ENCODE measurements around the gene TTYH1.

TTYH1 gene

DNA sequence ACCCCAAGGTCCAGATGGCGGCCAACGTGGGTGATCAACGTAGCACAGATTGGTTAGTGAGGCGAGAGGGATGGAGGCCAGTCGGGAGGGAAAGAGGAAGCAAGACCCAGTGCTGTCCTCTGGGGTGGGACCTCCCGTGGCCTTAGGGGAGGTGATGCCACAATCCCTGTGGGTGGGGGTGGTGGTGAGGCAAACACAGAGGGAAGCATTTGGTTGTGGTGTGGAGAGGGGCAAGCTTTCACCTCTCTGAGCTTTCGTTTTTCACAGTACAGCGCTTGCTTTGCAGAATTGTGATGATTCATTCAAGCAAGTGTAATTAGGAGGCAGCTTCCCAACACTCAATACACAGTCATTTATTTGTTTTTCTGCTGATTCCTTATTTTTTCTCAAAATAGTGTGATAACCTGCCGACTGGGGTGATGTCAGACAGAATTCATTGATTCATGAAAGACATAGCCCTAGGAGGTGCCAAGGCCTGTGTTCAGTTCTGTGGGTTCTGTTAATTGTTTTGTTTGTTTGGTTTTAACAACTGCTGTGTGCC is 36.1 kb downstream of the TTYH1 start:
- DNase-seq, result no peak
- TF ChIP-seq GATA1 (IDR thresholded peaks at IDR 0.05; ENCODE audit: low read depth, low read length) (no peak), POLR2A (IDR thresholded peaks at IDR 0.05; ENCODE audit: low read length) (no peak)

DNA sequence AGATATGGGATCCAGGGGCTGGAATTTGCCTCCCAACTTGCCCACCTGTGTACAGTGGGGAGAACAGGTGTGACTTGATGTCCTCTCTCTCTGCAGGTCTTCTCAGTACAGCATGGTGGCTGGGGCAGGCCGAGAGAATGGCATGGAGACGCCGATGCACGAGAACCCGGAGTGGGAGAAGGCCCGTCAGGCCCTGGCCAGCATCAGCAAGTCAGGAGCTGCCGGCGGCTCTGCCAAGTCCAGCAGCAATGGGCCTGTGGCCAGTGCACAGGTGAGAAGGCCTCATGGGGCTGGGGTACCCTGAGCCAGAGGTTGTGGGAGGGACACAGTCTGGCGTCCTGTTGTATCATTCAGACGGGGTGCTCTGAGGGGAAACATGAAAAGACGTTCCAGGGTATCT is 36.7 kb downstream of the TTYH1 start:
- no peak for DNase-seq
- TF ChIP-seq POLR2A (IDR thresholded peaks at IDR 0.05; ENCODE audit: low read length), result no peak
- TF ChIP-seq GATA1 (IDR thresholded peaks at IDR 0.05; ENCODE audit: low read depth, low read length), result no peak

DNA sequence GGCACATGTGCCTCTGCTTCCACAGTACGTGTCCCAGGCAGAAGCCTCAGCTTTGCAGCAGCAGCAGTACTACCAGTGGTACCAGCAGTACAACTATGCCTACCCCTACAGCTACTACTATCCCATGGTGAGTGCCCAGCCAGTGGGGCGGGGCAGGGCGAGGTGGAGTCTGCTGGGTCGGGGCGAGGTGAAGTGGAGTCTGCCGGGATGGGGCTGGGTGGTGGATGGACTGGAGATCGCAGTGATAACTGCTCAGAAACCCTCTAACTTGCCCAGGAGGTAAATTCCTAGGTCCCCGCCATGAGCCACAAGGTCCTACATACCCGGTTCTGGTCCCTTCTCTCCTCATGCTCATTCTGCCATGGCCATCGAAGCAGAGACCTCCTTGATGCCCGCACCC is 37.4 kb downstream of the TTYH1 start:
- TF ChIP-seq GATA1 (IDR thresholded peaks at IDR 0.05; ENCODE audit: low read depth, low read length), result no peak
- no peak for TF ChIP-seq POLR2A (IDR thresholded peaks at IDR 0.05; ENCODE audit: low read length)
- no peak for DNase-seq

DNA sequence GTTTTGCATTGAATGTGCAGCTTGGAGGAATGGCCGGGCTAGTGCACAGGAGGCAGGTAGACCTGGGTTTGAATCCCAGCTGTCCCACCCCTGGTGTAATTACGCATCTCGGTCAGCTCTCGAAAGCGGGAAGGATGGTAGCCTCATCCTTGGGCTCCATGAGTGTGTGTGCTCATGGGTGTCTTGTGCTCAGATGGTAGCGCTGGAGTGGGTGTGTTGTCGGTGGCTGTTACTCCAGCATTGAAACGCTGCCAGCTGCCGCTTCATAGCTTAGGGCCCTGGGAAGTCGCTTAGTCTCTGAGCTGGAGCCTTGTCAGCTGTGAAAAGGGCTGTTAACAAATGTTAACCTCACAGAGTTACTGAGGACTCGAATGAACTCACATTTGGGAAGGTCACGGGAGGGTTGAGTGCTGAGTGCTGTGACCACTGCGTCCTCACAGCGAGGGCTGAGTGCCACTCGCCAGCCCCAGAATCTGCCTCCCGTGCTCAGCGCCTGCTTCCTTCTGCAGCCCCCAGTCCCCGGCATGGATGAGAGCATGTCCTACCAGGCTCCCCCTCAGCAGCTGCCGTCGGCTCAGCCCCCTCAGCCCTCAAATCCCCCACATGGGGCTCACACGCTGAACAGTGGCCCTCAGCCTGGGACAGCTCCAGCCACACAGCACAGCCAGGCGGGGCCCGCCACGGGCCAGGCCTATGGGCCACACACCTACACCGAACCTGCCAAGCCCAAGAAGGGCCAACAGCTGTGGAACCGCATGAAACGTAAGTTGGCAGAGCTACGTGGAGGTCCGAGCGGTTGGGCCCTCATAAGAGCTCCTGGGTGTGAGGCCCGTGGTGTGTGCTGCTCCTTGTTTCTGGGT is 38.9 kb downstream of the TTYH1 start:
- TF ChIP-seq POLR2A (IDR thresholded peaks at IDR 0.05; ENCODE audit: low read length), result no peak
- no peak for TF ChIP-seq GATA1 (IDR thresholded peaks at IDR 0.05; ENCODE audit: low read depth, low read length)

DNA sequence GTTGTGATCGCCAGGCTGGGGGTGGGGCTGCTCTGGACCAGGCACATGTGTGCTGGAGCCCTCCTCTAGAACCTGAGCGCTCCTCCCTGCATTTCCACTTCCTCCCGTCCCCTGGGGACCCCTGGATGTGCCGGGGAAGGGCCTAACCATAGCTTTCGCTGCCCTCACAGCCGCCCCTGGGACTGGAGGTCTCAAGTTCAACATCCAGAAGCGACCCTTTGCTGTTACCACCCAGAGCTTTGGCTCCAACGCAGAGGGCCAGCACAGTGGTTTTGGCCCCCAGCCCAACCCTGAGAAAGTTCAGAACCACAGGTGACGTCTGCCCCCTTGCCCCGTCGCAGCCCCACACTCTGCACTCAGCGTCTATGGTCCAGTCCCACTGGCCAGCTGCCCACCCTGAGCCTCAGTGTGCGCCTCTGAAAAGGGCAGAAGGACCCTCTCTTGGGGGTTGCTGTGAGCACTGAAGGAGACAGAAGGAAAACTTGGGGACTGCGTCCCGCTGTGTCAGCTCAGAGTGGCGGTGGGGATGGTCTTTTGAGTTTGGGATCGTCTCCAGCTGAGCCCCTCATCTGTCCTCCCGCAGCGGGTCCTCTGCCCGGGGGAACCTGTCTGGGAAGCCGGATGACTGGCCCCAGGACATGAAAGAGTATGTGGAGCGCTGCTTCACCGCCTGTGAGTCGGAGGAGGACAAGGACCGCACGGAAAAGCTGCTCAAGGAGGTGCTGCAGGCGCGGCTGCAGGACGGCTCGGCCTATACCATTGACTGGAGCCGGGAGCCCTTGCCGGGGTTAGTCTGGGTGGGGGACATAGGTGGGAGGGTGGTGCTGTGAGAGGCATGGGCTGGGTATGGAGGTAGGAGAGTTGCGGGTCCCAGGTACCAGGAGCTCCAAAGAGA is 39.8 kb downstream of the TTYH1 start:
- TF ChIP-seq GATA1 (IDR thresholded peaks at IDR 0.05; ENCODE audit: low read depth, low read length), result no peak
- TF ChIP-seq POLR2A (IDR thresholded peaks at IDR 0.05; ENCODE audit: low read length), result no peak
- no peak for DNase-seq

More for the DNA sequence above, 38.9 kb downstream of the TTYH1 start:
- no peak for DNase-seq

DNA sequence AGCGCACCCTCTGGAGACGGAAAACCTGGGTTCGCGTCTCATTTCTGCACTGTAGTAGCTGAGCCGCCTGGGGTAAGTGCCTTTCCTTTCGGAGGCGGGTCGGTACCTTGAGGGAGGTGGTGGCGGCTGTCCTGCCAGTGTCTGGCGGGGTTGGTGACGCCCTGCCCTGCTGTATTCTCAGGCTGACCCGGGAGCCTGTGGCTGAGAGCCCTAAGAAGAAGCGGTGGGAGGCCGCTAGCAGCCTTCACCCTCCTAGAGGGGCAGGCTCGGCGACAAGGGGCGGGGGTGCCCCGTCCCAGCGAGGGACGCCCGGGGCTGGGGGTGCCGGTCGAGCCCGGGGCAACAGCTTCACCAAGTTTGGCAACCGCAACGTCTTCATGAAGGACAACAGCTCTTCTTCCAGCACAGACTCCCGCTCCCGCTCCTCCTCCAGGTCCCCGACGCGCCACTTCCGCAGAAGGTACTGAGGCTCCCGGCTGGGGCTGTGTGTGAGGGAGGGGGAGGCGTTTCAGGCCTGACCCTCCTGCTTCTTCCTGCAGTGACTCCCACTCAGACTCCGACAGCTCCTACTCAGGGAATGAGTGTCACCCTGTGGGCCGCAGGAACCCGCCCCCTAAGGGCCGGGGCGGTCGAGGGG is 40.6 kb downstream of the TTYH1 start:
- TF ChIP-seq POLR2A (IDR thresholded peaks at IDR 0.05; ENCODE audit: low read length) (no peak), GATA1 (IDR thresholded peaks at IDR 0.05; ENCODE audit: low read depth, low read length) (no peak)
- DNase-seq, result no peak

DNA sequence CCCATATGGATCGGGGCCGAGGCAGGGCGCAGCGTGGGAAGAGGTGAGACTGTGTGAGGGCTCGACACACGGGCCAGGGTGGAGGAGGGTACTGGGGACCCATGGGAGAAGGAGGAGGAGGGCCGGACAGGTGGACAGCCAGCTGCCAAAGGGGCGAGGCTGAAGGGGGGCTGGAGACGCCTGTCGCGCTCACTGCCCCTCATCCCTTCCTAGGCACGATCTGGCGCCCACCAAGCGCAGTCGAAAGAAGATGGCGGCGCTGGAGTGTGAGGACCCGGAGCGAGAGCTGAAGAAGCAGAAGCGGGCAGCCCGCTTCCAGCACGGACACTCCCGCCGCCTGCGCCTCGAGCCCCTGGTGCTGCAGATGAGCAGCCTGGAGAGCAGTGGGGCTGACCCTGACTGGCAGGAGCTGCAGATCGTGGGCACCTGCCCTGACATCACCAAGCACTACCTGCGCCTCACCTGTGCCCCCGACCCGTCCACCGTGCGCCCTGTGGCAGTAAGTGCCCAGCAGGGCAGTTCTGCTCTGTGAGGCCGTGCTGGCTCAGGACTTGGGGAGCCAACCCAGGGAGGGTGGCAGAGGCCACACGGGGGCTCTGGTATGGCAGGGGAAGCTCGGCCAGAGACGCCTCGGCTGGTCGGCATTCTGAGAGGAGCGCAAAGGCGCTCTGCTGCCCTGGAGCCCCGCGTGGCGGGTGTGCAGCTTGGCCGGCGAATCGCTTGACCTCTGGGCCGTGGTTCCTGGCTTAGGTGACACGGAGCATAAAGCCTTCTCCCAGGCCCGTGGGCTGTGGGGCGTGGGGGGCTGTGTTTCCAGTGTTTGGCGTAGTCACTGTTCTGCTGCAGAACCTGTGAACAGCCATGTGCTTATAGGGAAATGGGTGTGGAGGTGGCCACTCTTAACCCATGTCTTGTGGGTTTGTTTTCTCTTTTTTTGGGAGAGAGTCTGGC is 41.4 kb downstream of the TTYH1 start:
- DNase-seq, result no peak
- no peak for TF ChIP-seq GATA1 (IDR thresholded peaks at IDR 0.05; ENCODE audit: low read depth, low read length)

DNA sequence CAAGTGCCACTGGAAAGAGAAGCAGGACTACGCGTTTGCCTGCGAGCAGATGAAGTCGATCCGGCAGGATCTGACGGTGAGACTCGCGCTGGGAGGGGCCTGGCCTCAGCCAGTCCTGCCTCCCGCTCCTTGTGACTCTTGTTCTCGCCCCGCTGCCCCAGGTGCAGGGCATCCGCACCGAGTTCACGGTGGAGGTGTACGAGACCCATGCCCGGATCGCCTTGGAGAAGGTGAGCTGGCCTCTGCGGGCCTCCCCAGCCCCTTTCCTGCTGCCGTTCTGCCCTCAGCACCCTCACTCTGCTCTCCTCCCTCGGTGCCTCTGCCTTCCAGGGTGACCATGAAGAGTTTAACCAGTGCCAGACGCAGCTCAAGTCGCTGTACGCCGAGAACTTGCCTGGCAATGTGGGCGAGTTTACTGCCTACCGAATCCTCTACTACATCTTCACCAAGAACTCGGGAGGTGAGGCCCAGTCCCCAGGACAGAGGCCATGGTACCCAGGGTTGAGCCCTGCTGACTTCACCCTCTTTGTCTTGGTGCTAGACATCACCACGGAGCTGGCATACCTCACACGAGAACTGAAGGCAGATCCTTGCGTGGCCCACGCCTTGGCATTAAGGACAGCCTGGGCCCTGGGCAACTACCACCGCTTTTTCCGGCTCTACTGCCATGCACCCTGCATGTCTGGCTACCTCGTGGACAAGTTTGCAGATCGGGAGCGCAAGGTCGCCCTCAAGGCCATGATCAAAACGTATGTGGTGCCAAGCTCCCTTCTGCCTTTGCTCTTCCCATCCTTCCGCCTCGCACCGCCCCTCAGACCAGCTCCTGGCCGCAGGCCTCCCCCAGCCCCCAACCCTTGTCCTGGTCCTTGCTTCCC is 42.7 kb downstream of the TTYH1 start:
- no peak for DNase-seq
- TF ChIP-seq GATA1 (IDR thresholded peaks at IDR 0.05; ENCODE audit: low read depth, low read length), result no peak

DNA sequence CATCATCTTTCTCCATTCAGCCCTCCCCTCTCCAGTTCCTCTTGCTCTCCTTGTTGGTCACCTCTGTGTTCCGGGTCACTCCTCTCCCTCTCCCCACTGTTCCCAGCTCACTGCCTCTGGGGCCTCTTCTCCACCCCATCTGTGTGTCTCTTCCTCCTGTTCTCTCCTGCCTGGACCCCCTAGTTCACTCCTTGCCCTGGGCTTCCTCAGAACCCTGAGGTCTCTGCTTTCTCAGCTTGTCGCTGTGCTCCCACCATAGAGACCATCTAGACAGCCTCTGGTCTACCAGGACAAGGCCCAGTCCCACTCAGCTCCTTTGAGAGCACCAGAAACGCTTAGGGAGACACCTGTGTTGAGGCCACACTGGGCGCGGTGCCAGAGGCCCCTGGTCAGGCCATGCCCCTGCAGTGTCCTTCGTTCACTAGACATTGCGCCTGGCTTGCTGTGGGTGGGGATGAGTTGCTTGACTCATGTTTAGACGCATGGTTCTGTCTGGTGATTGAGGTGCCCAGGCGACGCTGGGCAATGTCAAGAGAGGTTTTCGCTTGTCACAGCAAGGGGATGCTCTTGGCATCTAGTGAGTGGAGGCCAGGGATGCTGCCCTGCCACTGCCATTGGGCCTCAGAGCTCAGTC is 43.5 kb downstream of the TTYH1 start:
- no peak for DNase-seq
- TF ChIP-seq GATA1 (IDR thresholded peaks at IDR 0.05; ENCODE audit: low read depth, low read length) (no peak), POLR2A (IDR thresholded peaks at IDR 0.05; ENCODE audit: low read length) (no peak)

DNA sequence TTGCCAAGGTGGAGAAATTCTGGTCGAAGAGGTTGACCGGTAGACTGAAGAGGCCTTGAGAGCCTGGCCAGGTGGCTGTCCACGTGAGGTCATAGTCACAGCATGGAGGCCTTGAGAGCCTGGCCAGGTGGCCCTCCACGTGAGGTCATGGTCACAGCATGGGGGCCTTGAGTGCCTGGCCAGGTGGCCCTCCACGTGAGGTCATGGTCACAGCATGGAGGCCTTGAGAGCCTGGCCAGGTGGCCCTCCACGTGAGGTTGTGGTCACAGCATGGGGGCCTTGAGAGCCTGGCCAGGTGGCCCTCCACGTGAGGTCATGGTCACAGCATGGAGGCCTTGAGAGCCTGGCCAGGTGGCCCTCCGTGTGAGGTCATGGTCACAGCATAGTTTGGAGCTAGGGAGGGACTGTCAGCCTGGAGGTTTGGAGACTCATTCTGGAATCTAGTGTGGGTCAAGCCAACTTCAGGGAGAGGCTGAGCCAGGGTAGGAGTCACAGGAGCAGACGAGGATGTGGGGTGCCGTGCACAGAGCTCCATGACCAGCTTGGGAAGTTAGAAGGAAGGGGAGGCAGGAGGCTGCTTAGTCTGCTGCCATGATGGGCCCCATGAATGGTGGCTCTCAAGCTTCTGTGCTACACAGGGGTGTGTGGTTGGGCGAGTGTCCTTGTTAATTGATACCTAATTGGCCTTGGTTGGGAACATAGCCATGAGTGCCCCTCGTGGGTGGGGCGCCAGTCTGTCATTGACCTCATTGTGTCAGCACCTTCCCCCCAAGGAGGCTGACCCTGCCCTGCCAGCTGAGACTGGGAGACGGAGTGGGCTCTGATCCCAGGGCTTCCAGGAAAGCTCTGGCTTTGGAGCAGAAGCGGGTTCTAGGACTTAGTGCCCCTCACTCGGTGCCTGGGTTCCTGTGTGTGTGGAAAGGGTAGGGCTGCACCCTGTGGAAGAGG is 44.3 kb downstream of the TTYH1 start:
- DNase-seq, result no peak

More for the DNA sequence above, 44.3 kb downstream of the TTYH1 start:
- no peak for TF ChIP-seq POLR2A (IDR thresholded peaks at IDR 0.05; ENCODE audit: low read length)
- TF ChIP-seq GATA1 (IDR thresholded peaks at IDR 0.05; ENCODE audit: low read depth, low read length), result no peak

All from erythroblast (primary cell).